ENCODE results near the gene FMN2. TPM values are rescaled to one million over a fixed set of nuclear protein-coding genes. Genes with fewer than 3 reads are reported as not detected.

Gene FMN2
- total RNA-seq, 1 donor: 11.2 TPM

DNA sequence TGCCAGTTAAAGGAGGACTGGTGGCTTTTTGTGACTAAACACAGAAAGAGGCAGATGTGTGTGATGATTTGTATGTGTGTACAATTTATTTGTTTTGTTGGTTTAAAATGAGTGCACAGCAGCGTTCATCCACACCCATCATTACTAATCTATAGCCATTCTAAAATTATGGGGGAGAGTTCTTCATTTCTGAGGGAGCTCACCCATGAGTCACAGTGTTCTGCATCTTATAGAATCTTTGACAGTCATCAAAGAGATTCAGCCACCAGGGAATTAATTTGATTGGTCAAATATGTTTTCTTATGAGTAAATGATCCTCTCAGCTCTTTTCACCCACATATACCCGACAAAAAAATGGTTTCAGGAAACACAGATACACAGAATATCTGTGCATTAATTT lies 372.4 kb downstream of the FMN2 start:
- Histone ChIP-seq H3K36me3 (ENCODE audit: insufficient read depth, low read length) (peaks cover 5% of the 10 kb centered on the region), H4K20me1 (ENCODE audit: insufficient read depth, low read length) (no peaks in the 10 kb centered on the region), H3K27ac (ENCODE audit: low read depth, low read length) (no peak overlapping the region), H3K27me3 (ENCODE audit: insufficient read depth, low read length) (no peaks in the 10 kb centered on the region), H3K9me3 (ENCODE audit: low read depth, low read length) (no peaks in the 10 kb centered on the region), H3K4me2 (ENCODE audit: insufficient read depth, low read length) (no peak overlapping the region), H3K4me3 (ENCODE audit: insufficient read depth, low read length) (no peak overlapping the region), H2AFZ (ENCODE audit: low read length) (no peak overlapping the region), H3K4me1 (ENCODE audit: insufficient read depth, low read length) (peaks cover 38% of the 10 kb centered on the region), H3K79me2 (ENCODE audit: insufficient read depth, low read length) (peaks cover 3% of the 10 kb centered on the region)
- TF ChIP-seq, protein P1, sequence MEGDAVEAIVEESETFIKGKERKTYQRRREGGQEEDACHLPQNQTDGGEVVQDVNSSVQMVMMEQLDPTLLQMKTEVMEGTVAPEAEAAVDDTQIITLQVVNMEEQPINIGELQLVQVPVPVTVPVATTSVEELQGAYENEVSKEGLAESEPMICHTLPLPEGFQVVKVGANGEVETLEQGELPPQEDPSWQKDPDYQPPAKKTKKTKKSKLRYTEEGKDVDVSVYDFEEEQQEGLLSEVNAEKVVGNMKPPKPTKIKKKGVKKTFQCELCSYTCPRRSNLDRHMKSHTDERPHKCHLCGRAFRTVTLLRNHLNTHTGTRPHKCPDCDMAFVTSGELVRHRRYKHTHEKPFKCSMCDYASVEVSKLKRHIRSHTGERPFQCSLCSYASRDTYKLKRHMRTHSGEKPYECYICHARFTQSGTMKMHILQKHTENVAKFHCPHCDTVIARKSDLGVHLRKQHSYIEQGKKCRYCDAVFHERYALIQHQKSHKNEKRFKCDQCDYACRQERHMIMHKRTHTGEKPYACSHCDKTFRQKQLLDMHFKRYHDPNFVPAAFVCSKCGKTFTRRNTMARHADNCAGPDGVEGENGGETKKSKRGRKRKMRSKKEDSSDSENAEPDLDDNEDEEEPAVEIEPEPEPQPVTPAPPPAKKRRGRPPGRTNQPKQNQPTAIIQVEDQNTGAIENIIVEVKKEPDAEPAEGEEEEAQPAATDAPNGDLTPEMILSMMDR (IDR thresholded peaks at IDR 0.05; ENCODE audit: extremely low read depth, low read depth, low read length): no peak
- DNase-seq (ENCODE audit: insufficient read length, low spot score, missing footprints): peak; percentile 79

DNA sequence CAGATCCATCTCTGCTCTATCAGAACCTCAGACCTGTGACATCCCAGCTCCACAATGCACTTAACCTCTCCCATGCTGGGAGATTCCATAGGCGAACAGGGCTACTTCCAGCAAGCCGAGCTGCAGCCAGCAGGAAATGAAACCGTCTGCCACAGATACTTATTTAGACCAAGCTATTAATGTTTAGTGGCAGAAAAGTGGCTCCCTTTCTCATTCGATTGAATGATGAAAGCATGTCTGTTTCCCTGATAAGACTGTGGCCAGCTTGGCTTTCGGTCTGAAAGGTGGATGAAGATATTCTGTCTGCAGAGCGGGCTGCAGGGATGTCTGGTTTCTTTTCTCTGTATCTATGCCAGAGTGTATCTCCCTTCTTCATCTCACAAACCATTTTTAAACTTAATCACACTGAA lies 373.9 kb downstream of the FMN2 start:
- Histone ChIP-seq H4K20me1 (ENCODE audit: insufficient read depth, low read length) (no peaks in the 10 kb centered on the region), H3K27me3 (ENCODE audit: insufficient read depth, low read length) (no peaks in the 10 kb centered on the region), H3K4me1 (ENCODE audit: insufficient read depth, low read length) (peaks cover 35% of the 10 kb centered on the region), H3K36me3 (ENCODE audit: insufficient read depth, low read length) (peaks cover 5% of the 10 kb centered on the region), H3K4me3 (ENCODE audit: insufficient read depth, low read length) (peak overlapping the region; percentile 11), H3K79me2 (ENCODE audit: insufficient read depth, low read length) (peaks cover 3% of the 10 kb centered on the region), H3K27ac (ENCODE audit: low read depth, low read length) (peak overlapping the region; percentile 31), H2AFZ (ENCODE audit: low read length) (no peak overlapping the region), H3K4me2 (ENCODE audit: insufficient read depth, low read length) (peak overlapping the region; percentile 50), H3K9me3 (ENCODE audit: low read depth, low read length) (no peaks in the 10 kb centered on the region)
- DNase-seq (ENCODE audit: insufficient read length, low spot score, missing footprints): no peak
- TF ChIP-seq, protein P1 (IDR thresholded peaks at IDR 0.05; ENCODE audit: extremely low read depth, low read depth, low read length): no peak

DNA sequence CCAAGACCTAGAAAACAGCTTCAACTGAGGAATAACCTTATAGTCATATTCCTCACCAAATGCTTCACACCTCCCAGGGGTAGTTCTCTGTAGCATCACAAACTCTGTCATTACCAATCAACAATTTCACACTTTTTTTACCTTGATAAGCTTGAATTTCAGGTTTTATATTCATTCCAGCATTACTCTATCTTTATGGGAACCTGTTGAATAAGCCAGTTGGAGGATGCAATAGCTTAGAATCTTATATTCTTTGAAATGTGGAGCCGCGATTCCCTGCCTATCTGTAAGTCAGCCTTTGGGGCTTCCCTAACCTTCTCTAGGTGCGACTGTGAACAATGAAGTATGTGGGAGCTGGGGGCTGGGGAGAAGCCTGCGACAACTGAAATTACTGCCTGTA lies 374.8 kb downstream of the FMN2 start:
- Histone ChIP-seq H4K20me1 (ENCODE audit: insufficient read depth, low read length) (no peaks in the 10 kb centered on the region), H3K79me2 (ENCODE audit: insufficient read depth, low read length) (no peaks in the 10 kb centered on the region)

DNA sequence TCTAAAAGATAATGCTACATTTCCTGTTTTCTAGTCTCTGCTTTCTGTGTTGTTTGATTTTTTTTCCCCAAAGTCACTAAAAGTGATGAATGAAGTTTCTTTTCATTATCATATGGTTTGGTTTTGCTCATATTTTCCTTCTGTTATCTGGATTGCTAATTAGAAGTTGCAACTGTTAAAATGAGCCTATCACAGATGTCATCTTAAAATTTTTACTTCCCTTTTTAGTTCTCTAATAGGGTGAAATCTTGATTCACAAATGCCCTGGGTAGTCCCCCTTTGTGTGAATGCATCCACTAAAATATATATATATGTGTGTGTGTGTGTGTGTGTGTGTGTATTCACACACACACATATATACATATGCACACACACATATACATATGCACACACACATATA lies 376.2 kb downstream of the FMN2 start:
- H3K36me3 ChIP-seq (ENCODE audit: insufficient read depth, low read length): no peaks in the 10 kb centered on the region
- peaks cover 29% of the 10 kb centered on the region for H3K4me1 ChIP-seq (ENCODE audit: insufficient read depth, low read length)
- no peaks in the 10 kb centered on the region for H4K20me1 ChIP-seq (ENCODE audit: insufficient read depth, low read length)
- H3K27me3 ChIP-seq (ENCODE audit: insufficient read depth, low read length): no peaks in the 10 kb centered on the region
- no peak overlapping the region for H3K4me3 ChIP-seq (ENCODE audit: insufficient read depth, low read length)
- no peak overlapping the region for H2AFZ ChIP-seq (ENCODE audit: low read length)
- H3K4me2 ChIP-seq (ENCODE audit: insufficient read depth, low read length): no peak overlapping the region
- H3K27ac ChIP-seq (ENCODE audit: low read depth, low read length): no peak overlapping the region
- no peak for DNase-seq (ENCODE audit: insufficient read length, low spot score, missing footprints)
- H3K79me2 ChIP-seq (ENCODE audit: insufficient read depth, low read length): no peaks in the 10 kb centered on the region
- no peaks in the 10 kb centered on the region for H3K9me3 ChIP-seq (ENCODE audit: low read depth, low read length)
- TF ChIP-seq, protein P1 (IDR thresholded peaks at IDR 0.05; ENCODE audit: extremely low read depth, low read depth, low read length): no peak

More for the DNA sequence above, 374.8 kb downstream of the FMN2 start:
- H2AFZ ChIP-seq (ENCODE audit: low read length): no peak overlapping the region
- no peak overlapping the region for H3K4me2 ChIP-seq (ENCODE audit: insufficient read depth, low read length)
- TF ChIP-seq, protein P1 (IDR thresholded peaks at IDR 0.05; ENCODE audit: extremely low read depth, low read depth, low read length): no peak
- H3K4me1 ChIP-seq (ENCODE audit: insufficient read depth, low read length): peaks cover 35% of the 10 kb centered on the region
- no peak for DNase-seq (ENCODE audit: insufficient read length, low spot score, missing footprints)
- H3K27me3 ChIP-seq (ENCODE audit: insufficient read depth, low read length): no peaks in the 10 kb centered on the region
- H3K9me3 ChIP-seq (ENCODE audit: low read depth, low read length): no peaks in the 10 kb centered on the region
- H3K27ac ChIP-seq (ENCODE audit: low read depth, low read length): no peak overlapping the region
- no peaks in the 10 kb centered on the region for H3K36me3 ChIP-seq (ENCODE audit: insufficient read depth, low read length)
- H3K4me3 ChIP-seq (ENCODE audit: insufficient read depth, low read length): no peak overlapping the region
